Measurements from ENCODE around the gene CD300LF. TPM values are rescaled to one million over a fixed set of nuclear protein-coding genes. Genes with fewer than 3 reads are reported as not detected.

CD300LF gene
- total RNA-seq, 1 experiment from 2014 or later = not detected

- no peak overlapping the region for H3K27ac ChIP-seq (ENCODE audit: low read length)
- H3F3A ChIP-seq (ENCODE audit: low read length, unreplicated experiment) = no peaks in the 10 kb centered on the region
- H4K20me1 ChIP-seq (ENCODE audit: low read length) = peaks cover 7% of the 10 kb centered on the region; the same call in 1 of the 2 replicates
- H3K9me2 ChIP-seq (replicated peaks; ENCODE audit: low read length) = no peaks in the 10 kb centered on the region
- ATAC-seq = peak; percentile 11
- no peaks in the 10 kb centered on the region for H3K9me3 ChIP-seq (ENCODE audit: low read length)
- POLR2A ChIA-PET (ENCODE audit: unreplicated experiment) = no interaction called here
- peak overlapping the region; percentile 37; the same call in 1 of the 2 replicates for H3K4me3 ChIP-seq (ENCODE audit: low read length)
- TF ChIP-seq EZH2 (IDR thresholded peaks at IDR 0.05; ENCODE audit: low read length, unreplicated experiment) (no peak), EZH2phosphoT487 (IDR thresholded peaks at IDR 0.05; ENCODE audit: borderline replicate concordance, low read length) (no peak), CTCF (conservative IDR thresholded peaks at IDR 0.05; ENCODE audit: low read depth, low read length) (peak; percentile 99)
- no peak overlapping the region for H3K9ac ChIP-seq (ENCODE audit: low read length)
- H2AFZ ChIP-seq (ENCODE audit: low read length) = peak overlapping the region; percentile 70
- peaks cover 13% of the 10 kb centered on the region for H3K4me1 ChIP-seq (ENCODE audit: insufficient read depth, low read length)
- peaks cover 8% of the 10 kb centered on the region; the same call in 1 of the 2 replicates for H3K27me3 ChIP-seq (ENCODE audit: low read length)
- peak overlapping the region; percentile 70 for H3K4me2 ChIP-seq (ENCODE audit: low read length)
- H3K79me2 ChIP-seq (ENCODE audit: low read length) = peaks cover 14% of the 10 kb centered on the region
- H3K36me3 ChIP-seq (ENCODE audit: low read depth, low read length) = no peaks in the 10 kb centered on the region
- CTCF ChIA-PET = interaction anchor here (0.6 to 3.5 kb wide), 5 partner anchors 26 to 128 kb away, joined by 3 to 29 read pairs (median 3); partner anchors contain the start of genes FDXR and NAT9
- no TSS peak for BruUV-seq (replicated peaks)
- intact Hi-C loops (cut with micrococcal nuclease) = loop anchor here (1.0 to 2.0 kb wide), 3 partner anchors 25 to 120 kb away; no protein-coding TSS in a partner anchor
- DNase-seq = peak; percentile 96
Measured at GRCh38 chr17:74744714-74745547, 32.2 kb upstream of the CD300LF start.

DNA sequence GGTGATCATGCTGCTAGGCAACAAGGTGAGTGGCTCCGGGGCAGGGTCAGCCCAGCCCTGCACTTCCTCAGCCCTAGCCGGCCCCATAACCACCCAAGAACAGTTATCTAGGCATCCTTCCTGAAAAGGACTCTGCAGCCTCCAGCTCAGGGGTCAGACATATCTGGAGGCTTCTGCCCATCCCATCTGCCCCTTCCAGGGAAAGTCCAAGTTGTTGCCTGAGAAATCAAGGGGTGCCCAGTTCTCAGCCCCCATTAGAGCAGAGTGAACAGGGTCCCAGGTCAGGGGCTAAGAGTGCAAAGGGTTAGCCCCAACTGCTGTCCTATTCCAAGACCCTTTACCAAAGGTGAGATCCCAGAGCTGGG is 31.6 kb upstream of the CD300LF start:
- no peak for DNase-seq

More for the DNA sequence above, 31.6 kb upstream of the CD300LF start:
- no peak for ATAC-seq
- peaks cover 12% of the 10 kb centered on the region for H3K4me1 ChIP-seq (ENCODE audit: insufficient read depth, low read length)
- H3F3A ChIP-seq (ENCODE audit: low read length, unreplicated experiment) = no peaks in the 10 kb centered on the region
- BruUV-seq (replicated peaks) = no TSS peak
- H3K4me3 ChIP-seq (ENCODE audit: low read length) = no peak overlapping the region
- no peak overlapping the region for H3K9ac ChIP-seq (ENCODE audit: low read length)
- no peak overlapping the region for H3K27ac ChIP-seq (ENCODE audit: low read length)
- no peak overlapping the region for H3K4me2 ChIP-seq (ENCODE audit: low read length)
- no peak for TF ChIP-seq CTCF (conservative IDR thresholded peaks at IDR 0.05; ENCODE audit: low read depth, low read length)
- no peak for TF ChIP-seq EZH2 (IDR thresholded peaks at IDR 0.05; ENCODE audit: low read length, unreplicated experiment)
- TF ChIP-seq EZH2phosphoT487 (IDR thresholded peaks at IDR 0.05; ENCODE audit: borderline replicate concordance, low read length) = no peak
- intact Hi-C loops (cut with micrococcal nuclease) = loop anchor here (1.0 to 2.0 kb wide), 3 partner anchors 26 to 121 kb away; no protein-coding TSS in a partner anchor
- no peaks in the 10 kb centered on the region for H3K9me3 ChIP-seq (ENCODE audit: low read length)
- H3K36me3 ChIP-seq (ENCODE audit: low read depth, low read length) = no peaks in the 10 kb centered on the region
- peak overlapping the region; percentile 70; the same call in 1 of the 2 replicates for H2AFZ ChIP-seq (ENCODE audit: low read length)
- no peaks in the 10 kb centered on the region for H3K9me2 ChIP-seq (replicated peaks; ENCODE audit: low read length)
- H3K27me3 ChIP-seq (ENCODE audit: low read length) = peaks cover 8% of the 10 kb centered on the region; the same call in 1 of the 2 replicates
- ChIA-PET CTCF (interaction anchor here (0.6 to 3.5 kb wide), 4 partner anchors 26 to 108 kb away, joined by 3 to 29 read pairs (median 6); partner anchors contain the start of gene NAT9), POLR2A (ENCODE audit: unreplicated experiment) (no interaction called here)
- peaks cover 8% of the 10 kb centered on the region for H3K79me2 ChIP-seq (ENCODE audit: low read length)
- H4K20me1 ChIP-seq (ENCODE audit: low read length) = 0 out of 2 replicates have a peak, but pooled peaks cover under 1% of the 10 kb centered on the region

All from PC-3 (cell line).